Measurements from ENCODE around the gene TFDP2.
A peak's percentile ranks its signal among the peaks of the same experiment; 100 is the strongest.
"Not testable (repeated sequence)": the region's sequence is repeated elsewhere in the genome, so short reads cannot be mapped to it uniquely, and the experiment has no call there.

TFDP2 gene

GRCh38 chr3:142127941-142128658, 21.2 kb downstream of the TFDP2 start:
- DNase-seq = no peak

GRCh38 chr3:142124243-142124642, 25.1 kb downstream of the TFDP2 start:
- DNase-seq = no peak

GRCh38 chr3:142120707-142121106, 28.6 kb downstream of the TFDP2 start:
- DNase-seq = peak in 2 of 58 donors; percentile 1 to 2

GRCh38 chr3:142118911-142119310, 30.4 kb downstream of the TFDP2 start:
- no peak for DNase-seq

GRCh38 chr3:142117056-142117851, 32.1 kb downstream of the TFDP2 start:
- no peak for DNase-seq

GRCh38 chr3:142115867-142116668, 33.3 kb downstream of the TFDP2 start:
- no peak for DNase-seq

DNA sequence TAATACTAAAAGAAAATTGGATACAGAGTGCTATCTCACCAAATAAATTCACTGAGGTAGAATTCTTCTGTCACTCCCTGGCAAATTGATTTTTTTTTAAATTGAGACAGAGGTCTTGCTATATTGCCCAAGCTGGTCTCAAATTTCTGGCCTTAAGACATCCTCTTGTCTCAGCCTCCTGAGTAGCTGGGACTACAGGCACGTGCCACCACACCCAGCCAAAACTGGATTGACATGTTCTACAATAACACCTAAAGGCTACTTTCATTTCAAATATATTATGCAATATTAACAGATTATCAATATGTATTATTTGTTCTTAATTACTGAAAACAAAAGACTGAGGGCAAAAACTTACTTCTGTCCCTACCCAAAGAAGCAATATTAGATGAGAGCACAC, 36.7 kb downstream of the TFDP2 start:
- DNase-seq = no peak

- DNase-seq = no peak
These were observed 42.8 kb downstream of the TFDP2 start for GRCh38 chr3:142106548-142106947.

DNA sequence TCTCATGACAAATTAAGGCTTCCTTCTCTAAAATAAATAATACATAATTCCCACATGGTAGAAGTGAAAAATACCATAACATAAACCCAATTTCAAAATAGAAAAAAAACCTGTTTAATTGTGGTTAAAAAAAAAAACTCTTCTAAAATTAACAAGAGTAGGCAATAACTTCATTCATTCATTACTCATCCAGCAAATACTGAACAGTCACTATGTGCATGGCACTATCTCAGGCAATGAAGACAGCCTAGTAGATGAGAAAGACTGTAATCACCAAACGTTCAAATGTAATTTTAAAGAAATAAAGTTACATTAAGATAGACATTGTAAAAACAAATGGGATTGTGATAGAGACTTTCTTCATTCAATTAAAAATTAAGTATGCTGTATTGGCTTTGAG, 43.4 kb downstream of the TFDP2 start:
- no peak for DNase-seq

GRCh38 chr3:142104763-142105162, 44.6 kb downstream of the TFDP2 start:
- no peak for DNase-seq

GRCh38 chr3:142098964-142099363, 50.4 kb downstream of the TFDP2 start:
- no peak for DNase-seq

GRCh38 chr3:142097099-142097843, 52.1 kb downstream of the TFDP2 start:
- DNase-seq = no peak

DNA sequence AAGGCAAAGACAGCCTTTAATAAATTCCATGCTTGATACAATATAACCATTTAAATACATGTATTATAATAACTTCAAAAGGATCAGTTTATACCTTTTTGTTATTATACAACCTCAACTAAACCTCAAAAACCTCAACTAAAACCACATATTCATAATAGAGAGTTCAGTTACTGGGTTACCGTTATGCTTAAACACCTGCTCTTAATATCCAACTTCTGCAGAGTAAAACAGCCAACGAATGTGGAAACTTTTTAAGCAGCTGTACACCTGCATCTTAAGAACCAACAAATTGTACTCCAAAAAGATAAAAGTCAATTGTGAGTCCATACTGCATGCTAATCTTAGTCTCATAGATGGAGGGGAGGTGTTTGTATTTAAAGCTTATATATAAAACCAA, 53.5 kb downstream of the TFDP2 start:
- no peak for DNase-seq

DNA sequence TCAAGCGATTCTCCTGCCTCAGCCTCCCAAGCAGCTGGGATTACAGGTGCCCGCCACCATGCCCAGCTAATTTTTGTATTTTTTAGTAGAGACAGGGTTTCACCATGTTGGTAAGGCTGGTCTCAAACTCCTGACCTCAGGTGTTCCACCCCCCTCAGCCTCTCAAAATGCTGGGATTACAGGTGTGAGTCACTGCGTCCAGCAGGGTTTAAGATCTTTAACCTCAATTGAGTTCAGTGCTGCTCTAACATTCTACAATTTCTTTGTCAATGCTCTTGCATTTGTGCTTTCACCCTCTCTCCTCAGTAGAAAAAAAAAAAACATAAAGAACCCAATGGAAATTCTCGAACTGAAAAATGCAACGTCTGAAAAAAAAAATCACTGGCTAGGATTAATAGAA, 60.4 kb downstream of the TFDP2 start:
- DNase-seq = not testable (repeated sequence)

- no peak for DNase-seq
These were observed 60.8 kb downstream of the TFDP2 start for GRCh38 chr3:142088522-142088921.

- DNase-seq = no peak
These were observed 61.7 kb downstream of the TFDP2 start for GRCh38 chr3:142087676-142088075.

DNA sequence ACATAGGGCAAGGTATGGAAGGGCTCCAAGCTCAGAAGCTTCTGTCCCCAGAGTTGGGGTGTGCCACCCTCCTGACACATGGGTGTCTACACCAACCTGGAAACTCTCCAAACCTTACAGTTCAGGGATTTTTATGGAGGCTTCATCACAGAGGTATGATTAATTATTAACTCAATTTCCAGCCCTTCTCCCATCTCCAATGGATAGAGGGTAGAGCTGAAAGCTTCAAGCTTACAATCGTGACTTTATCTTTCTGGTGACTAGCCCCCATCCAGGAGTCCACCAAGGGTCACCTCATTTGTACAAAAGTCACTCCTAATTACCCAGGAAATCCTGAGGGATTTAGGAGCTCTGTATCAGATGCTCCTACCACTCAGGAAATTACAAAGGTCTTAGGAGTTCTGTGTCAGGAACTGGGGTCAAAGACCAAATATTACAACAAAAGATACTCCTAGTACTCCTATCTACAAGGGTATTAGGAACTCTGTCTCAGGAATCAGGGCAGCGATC, 62.7 kb downstream of the TFDP2 start:
- no peak for DNase-seq

GRCh38 chr3:142081178-142081577, 68.2 kb downstream of the TFDP2 start:
- no peak for DNase-seq

GRCh38 chr3:142077859-142078500, 71.4 kb downstream of the TFDP2 start:
- DNase-seq = no peak

GRCh38 chr3:142077155-142077858, 72.0 kb downstream of the TFDP2 start:
- no peak for DNase-seq
